Mucosa of stomach (tissue), 1 donor: Measurements from ENCODE around the gene SLC22A4.

Source experiments
- H3K27me3 ChIP-seq: one replicate; pipeline ENCODE4 v1.7.0; 2013; ENCODE audit warnings: mild to moderate bottlenecking, low read length; ENCODE audit not compliant: control insufficient read depth, insufficient read depth
- H3K36me3 ChIP-seq: one replicate; pipeline ENCODE4 v1.7.0; 2013; ENCODE audit warnings: low read length; ENCODE audit not compliant: control insufficient read depth, insufficient read depth
- H3K4me1 ChIP-seq: one replicate; pipeline ENCODE4 v1.7.0; 2013; ENCODE audit warnings: mild to moderate bottlenecking, low read length; ENCODE audit not compliant: control insufficient read depth, insufficient read depth
- H3K4me3 ChIP-seq: one replicate; pipeline ENCODE4 v1.7.0; 2013; ENCODE audit warnings: low read length
- H3K9ac ChIP-seq: one replicate; pipeline ENCODE4 v1.7.0; 2013; ENCODE audit warnings: mild to moderate bottlenecking, low read length, moderate library complexity
- H3K9me3 ChIP-seq: one replicate; pipeline ENCODE4 v1.7.0; 2013; ENCODE audit warnings: mild to moderate bottlenecking, low read length, moderate library complexity; ENCODE audit not compliant: control insufficient read depth
- donor health status: Pancreatic carcinoma.

SLC22A4 gene

DNA sequence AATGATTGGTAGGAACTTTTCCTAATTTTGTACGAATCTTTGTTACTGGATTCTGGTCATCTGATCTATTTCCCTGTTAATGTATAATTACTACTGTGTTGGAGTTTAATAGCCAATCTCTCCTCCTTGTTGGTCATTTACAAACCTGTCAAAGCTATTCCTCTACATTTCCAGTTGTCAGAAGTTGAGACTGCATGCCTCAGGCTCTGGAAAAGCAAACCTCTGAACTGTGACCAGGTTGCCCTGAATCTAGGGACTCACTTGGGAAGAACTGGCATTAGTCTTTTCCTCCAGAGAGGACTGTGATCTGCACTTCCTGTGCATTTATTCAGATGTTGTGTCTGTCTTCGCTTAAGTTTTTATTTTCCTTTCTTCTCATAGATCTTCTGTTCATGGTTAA is 20.6 kb upstream of the SLC22A4 start:
- H3K4me3 ChIP-seq, result no peak overlapping the region
- no peaks in the 10 kb centered on the region for H3K36me3 ChIP-seq
- H3K4me1 ChIP-seq, result peaks cover 19% of the 10 kb centered on the region
- H3K9me3 ChIP-seq, result no peaks in the 10 kb centered on the region
- H3K9ac ChIP-seq, result no peak overlapping the region
- no peaks in the 10 kb centered on the region for H3K27me3 ChIP-seq

DNA sequence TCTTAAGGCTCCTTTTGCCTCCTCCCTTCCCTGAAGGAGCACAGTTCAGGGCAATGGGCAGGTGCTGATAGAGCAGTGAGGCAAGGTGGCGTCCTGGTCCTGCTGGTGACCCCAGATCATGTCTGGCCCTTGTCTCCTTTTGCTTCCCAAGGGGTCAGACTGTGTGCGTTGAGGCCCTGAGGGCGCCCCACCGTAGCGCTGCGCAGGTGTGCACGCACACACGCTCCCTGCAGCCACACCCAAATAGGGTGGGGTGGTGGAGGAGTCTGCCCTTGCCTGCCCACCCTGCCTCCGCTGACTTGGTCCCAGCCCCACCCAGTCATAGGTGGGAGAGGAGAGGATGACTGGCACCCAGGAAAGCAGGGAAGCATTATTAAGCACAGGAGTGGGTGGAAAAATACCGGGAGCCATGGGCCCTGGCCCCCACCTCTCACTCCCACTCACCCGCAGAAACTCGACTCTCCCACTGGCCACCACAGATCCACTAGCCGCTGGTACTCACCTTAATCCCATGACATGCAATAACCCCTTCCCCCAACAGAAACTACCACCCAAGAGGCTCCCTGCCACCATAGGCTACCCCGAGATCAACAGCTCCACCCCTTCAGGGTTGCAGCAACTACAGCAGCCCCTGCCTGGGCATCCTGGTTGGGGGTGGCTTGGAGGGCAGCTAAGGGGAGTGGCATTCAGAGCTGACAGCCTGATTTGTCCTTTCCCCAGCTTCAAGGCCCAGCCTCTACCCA is 20.0 kb upstream of the SLC22A4 start:
- peaks cover 19% of the 10 kb centered on the region for H3K4me1 ChIP-seq
- no peak overlapping the region for H3K9ac ChIP-seq
- no peaks in the 10 kb centered on the region for H3K9me3 ChIP-seq
- H3K36me3 ChIP-seq, result no peaks in the 10 kb centered on the region
- H3K4me3 ChIP-seq, result no peak overlapping the region
- H3K27me3 ChIP-seq, result no peaks in the 10 kb centered on the region

GRCh38 chr5:132275367-132276220 is 18.6 kb upstream of the SLC22A4 start:
- H3K9ac ChIP-seq, result no peak overlapping the region
- H3K4me1 ChIP-seq, result peaks cover 19% of the 10 kb centered on the region
- no peaks in the 10 kb centered on the region for H3K9me3 ChIP-seq
- no peaks in the 10 kb centered on the region for H3K27me3 ChIP-seq
- no peaks in the 10 kb centered on the region for H3K36me3 ChIP-seq
- H3K4me3 ChIP-seq, result no peak overlapping the region

DNA sequence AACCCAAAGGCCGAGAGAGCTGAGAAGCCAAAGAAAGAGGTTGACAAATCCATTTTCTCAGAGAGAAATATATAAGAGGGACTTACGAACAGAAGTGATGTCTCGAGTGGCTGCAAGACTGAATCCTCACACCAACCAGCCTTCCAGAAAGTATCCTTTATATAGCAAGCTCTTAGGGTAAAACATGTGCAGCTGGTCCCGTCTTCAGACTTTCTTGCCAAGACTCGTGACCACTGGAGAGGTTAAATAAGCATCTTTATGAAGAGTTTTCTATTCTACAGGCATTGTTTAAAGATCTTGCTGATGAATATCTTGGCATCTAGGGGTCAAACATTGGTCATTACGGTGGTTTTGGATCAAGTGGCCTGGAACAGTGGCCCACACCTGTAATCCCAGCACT is 16.9 kb upstream of the SLC22A4 start:
- Histone ChIP-seq H3K4me3 (no peak overlapping the region), H3K9me3 (no peaks in the 10 kb centered on the region), H3K27me3 (no peaks in the 10 kb centered on the region), H3K4me1 (peaks cover 19% of the 10 kb centered on the region), H3K36me3 (no peaks in the 10 kb centered on the region), H3K9ac (no peak overlapping the region)

DNA sequence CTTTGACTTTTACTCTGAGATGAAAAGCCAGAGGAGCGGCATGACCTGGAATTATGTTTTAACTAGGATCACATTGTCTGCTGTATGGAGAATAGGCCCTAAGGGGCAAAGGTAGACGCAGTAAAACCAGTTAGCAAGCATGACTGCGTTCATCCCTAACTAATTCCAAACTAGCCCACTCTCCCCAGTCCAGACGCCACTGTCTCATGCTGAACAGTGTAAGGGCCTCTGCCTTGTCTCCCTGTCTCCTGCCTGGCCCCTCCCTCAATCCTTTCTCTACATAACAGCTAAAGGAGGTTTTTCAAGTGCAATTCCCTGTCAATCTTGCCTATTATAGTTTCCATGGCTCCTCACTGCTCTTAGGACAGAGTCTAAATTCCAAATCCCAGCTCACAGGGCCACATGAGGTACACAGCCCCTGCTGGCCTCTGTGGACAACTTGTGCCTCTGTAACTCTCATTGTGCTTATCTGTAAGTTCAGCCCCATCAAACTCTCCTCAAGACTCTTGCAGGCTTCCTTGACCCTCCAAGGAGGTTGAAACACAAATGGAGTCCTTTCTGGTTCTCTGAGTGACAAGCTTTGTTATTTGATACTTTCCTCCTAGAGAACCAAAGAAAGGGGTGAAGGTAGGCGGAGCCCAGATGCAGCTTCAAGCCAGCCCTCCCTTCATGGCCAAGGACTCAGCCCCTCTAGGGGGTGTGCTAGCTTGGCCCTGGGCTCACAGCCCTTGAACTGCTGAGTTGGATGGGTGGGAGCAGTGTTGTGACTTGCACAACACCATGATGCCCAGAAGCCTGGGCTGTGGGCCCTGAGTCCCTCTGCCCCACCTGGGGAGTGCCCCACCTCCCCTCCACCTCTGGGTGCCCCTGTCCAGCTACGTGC is 16.0 kb upstream of the SLC22A4 start:
- Histone ChIP-seq H3K4me3 (no peak overlapping the region), H3K9ac (no peak overlapping the region), H3K4me1 (peaks cover 11% of the 10 kb centered on the region), H3K9me3 (no peaks in the 10 kb centered on the region), H3K36me3 (no peaks in the 10 kb centered on the region), H3K27me3 (no peaks in the 10 kb centered on the region)

GRCh38 chr5:132279801-132280200 is 14.4 kb upstream of the SLC22A4 start:
- H3K36me3 ChIP-seq, result no peaks in the 10 kb centered on the region

DNA sequence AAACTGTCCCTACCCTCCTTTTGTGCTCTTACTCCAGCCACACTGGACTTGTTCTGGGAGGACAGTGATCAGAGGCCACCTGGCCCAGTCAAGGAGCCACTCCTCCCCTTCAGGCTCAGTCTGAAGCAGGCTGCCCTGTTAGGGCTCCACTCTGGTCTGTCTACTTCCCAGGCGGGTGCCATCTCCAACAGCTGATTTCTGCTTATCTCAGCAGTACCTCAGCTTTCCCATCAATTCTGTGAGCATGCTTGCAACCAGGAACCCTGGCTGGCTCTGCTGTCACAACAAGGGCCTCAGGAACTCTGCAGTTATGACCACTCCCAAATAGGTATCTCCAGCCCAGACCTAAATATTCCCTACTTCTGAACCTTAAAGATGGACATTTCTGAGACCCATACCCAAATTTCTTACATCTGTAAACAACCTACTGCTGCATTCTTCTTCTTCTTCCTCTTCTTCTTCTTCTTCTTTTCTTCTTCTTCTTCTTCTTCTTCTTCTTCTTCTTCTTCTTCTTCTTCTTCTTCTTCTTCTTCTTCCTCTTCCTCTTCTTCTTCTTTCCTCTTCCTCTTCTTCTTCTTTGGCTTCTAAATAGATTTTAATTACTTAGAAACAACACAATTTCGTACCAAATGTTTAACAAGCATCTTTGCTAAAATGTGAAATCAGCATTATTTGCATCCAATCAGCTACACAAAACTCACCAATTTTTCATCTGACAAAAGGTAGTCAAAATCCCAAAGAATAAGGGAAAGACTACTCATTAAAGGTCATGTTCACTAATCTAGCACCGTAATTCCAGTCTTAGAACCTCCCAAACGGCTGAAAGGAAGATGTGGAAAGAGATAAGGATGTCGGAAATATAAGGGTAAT is 13.6 kb upstream of the SLC22A4 start:
- no peaks in the 10 kb centered on the region for H3K9me3 ChIP-seq
- no peaks in the 10 kb centered on the region for H3K36me3 ChIP-seq
- H3K9ac ChIP-seq, result no peak overlapping the region
- no peaks in the 10 kb centered on the region for H3K4me1 ChIP-seq
- H3K27me3 ChIP-seq, result no peaks in the 10 kb centered on the region
- H3K4me3 ChIP-seq, result no peak overlapping the region

More at GRCh38 chr5:132279801-132280200, 14.4 kb upstream of the SLC22A4 start:
- H3K9ac ChIP-seq, result no peak overlapping the region
- no peaks in the 10 kb centered on the region for H3K9me3 ChIP-seq
- no peak overlapping the region for H3K4me3 ChIP-seq
- no peaks in the 10 kb centered on the region for H3K4me1 ChIP-seq
- no peaks in the 10 kb centered on the region for H3K27me3 ChIP-seq

DNA sequence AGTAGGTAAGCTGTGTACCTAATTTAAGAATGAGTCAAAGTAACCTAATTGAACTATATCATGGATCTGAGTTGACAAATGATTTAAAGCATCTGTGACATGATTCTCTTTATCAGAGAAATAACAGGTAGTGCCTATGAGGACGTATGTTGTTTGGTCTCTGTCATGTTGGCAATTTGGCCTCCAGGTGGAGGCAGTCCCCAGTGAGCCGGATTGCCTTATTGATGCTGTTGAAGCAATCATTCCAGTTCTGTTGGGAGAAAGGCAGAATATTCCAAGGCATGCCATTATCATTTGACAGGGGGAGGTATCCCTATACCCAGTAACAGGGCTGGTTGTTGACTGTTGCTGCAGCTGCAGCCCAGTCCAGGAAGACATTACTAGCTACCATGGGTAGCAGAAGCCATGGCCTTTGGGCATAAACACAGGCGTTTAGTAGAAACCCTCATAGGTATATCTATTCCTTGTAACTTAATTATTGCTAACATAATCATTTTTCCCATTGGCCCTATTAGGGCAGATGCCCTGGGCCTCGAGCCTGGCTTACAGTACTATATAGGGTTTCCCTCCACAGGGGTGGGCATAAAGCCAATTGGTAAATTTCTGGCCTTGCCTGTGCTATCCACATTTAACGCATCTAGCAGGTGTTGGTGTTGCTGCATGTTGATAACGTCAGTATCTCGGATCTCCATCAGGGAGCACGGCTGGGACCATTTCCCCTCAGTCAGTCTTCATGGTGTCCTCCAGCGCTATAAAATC is 12.2 kb upstream of the SLC22A4 start:
- no peaks in the 10 kb centered on the region for H3K27me3 ChIP-seq
- H3K4me3 ChIP-seq, result no peak overlapping the region
- no peaks in the 10 kb centered on the region for H3K9me3 ChIP-seq
- H3K36me3 ChIP-seq, result no peaks in the 10 kb centered on the region
- no peak overlapping the region for H3K9ac ChIP-seq
- H3K4me1 ChIP-seq, result no peaks in the 10 kb centered on the region

DNA sequence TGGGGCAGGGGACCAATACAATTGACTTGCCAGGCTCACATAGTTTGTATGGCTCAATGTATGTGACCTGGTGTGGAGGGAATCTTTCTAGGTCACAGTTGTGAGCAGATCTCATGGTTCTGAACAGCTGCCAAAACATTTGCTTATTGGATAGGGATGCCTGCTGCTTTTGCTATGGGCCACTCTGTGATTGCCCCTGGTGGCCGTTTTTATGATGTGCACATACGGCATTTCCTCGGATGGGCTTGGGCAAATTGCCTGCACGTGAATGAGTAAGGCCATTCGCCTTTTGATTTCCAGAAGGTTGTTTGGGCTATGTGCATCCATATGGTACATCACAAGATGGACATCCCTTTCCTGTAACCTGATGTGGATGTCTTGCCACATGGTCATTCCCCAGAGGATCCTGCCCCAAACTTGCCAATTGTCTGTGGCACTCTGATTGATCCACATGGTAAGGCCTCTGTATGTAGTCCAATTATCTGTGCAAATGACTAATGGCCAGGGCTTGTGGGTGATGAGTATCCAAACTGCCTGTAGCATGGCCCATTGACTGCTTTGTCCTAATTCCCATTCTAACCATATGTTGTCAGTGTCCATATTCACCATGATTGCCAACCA is 10.7 kb upstream of the SLC22A4 start:
- Histone ChIP-seq H3K4me1 (peaks cover 5% of the 10 kb centered on the region), H3K36me3 (no peaks in the 10 kb centered on the region), H3K9me3 (no peaks in the 10 kb centered on the region), H3K4me3 (no peak overlapping the region), H3K27me3 (no peaks in the 10 kb centered on the region), H3K9ac (no peak overlapping the region)

- Histone ChIP-seq H3K36me3 (no peaks in the 10 kb centered on the region), H3K4me1 (peaks cover 15% of the 10 kb centered on the region), H3K4me3 (no peak overlapping the region), H3K9ac (no peak overlapping the region), H3K27me3 (peaks cover 5% of the 10 kb centered on the region), H3K9me3 (no peaks in the 10 kb centered on the region)
Observed at GRCh38 chr5:132289097-132289496, 5.1 kb upstream of the SLC22A4 start.
